Urinary bladder (tissue), 4 donors: ENCODE measurements around the gene PCOLCE2. TPM values are rescaled to one million over a fixed set of nuclear protein-coding genes. Genes with fewer than 3 reads are reported as not detected.
A peak's percentile ranks its signal among the peaks of the same experiment; 100 is the strongest.

Experiments
- DNase-seq: peaks from one replicate; pipeline ENCODE4 v3.0.0-alpha.2; 2015; ENCODE audit errors: extremely low spot score
- H3K27ac ChIP-seq: one replicate; pipeline ENCODE4 v1.5.1; 2013; ENCODE audit warnings: low read depth, mild to moderate bottlenecking, moderate library complexity
- H3K36me3 ChIP-seq: one replicate; pipeline ENCODE4 v1.6.1; 2013; ENCODE audit warnings: mild to moderate bottlenecking, moderate library complexity; ENCODE audit not compliant: insufficient read depth
- H3K4me1 ChIP-seq: one replicate; pipeline ENCODE4 v1.6.1; 2013; ENCODE audit warnings: mild to moderate bottlenecking, moderate library complexity; ENCODE audit not compliant: insufficient read depth
- H3K4me3 ChIP-seq: one replicate; pipeline ENCODE4 v1.5.1; 2013; ENCODE audit warnings: low read depth, low read length
- WGBS: extraction: QIAGEN DNeasy Blood & Tissue Kit; methylation state at CpG from one replicate; pipeline ENCODE4 v1.1.7; 2013; 5-methylcytosine and 5-hydroxymethylcytosine counted together
- polyA plus RNA-seq: library from polyadenylated mRNA; stranded (reverse); fragments of 200-250 nt; gene quantifications from one replicate; pipeline ENCODE4 v1.2.3, GENCODE V29; 2013
- total RNA-seq: library from RNA; depleted of rRNA; stranded (reverse); fragments of >200 nt; gene quantifications from one replicate; pipeline ENCODE4 v1.2.3, GENCODE V29; 2014
- donor health status: healthy with polysubstance abuse.
- donor health status: healthy.

PCOLCE2 gene
- total RNA-seq (58.4 TPM), polyA plus RNA-seq (82.8 TPM)

- no peak for DNase-seq
- Histone ChIP-seq H3K36me3 (no peaks in the 10 kb centered on the region), H3K4me1 (no peaks in the 10 kb centered on the region), H3K4me3 (peak within 1 kb of the TSS; percentile 37), H3K27ac (no peak within 1 kb of the TSS)
- WGBS = under 1% methylated on average over 74 of the region's 74 CpGs
Observed at GRCh38 chr3:142888481-142889211, at the start of gene PCOLCE2. TSS of gene PCOLCE2 (minus strand) at chr3:142889083. CDS start at chr3:142888896, 187 bp downstream.

DNA sequence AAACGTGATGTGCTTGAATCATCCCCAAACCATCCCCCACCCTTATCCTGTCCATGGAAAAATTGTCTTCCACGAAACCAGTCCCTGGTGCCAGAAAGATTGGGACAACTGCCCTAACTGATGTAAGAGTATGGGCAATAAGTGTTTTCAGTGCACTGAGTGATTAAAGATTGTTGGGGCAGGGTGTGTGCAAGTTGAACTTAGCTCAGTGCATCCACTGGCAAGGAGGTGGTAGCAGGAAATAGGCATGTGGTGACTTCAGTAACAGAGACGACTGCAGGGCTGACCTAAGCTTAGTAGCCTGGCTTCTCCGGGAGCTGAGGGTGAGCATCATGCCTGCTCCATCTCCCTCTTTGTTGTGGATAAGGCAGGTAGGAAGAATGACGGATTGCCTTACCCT, 47.1 kb upstream of the PCOLCE2 start:
- Histone ChIP-seq H3K36me3 (no peaks in the 10 kb centered on the region), H3K4me3 (no peak overlapping the region), H3K4me1 (no peaks in the 10 kb centered on the region), H3K27ac (no peak overlapping the region)
- 72% methylated on average over 5 of the region's 5 CpGs for WGBS
- DNase-seq = no peak

- Histone ChIP-seq H3K36me3 (no peaks in the 10 kb centered on the region), H3K4me1 (no peaks in the 10 kb centered on the region), H3K27ac (no peak overlapping the region), H3K4me3 (no peak overlapping the region)
- 92% methylated on average over 3 of the region's 3 CpGs for WGBS
- no peak for DNase-seq
Observed at GRCh38 chr3:142934887-142935269, 46.0 kb upstream of the PCOLCE2 start.

DNA sequence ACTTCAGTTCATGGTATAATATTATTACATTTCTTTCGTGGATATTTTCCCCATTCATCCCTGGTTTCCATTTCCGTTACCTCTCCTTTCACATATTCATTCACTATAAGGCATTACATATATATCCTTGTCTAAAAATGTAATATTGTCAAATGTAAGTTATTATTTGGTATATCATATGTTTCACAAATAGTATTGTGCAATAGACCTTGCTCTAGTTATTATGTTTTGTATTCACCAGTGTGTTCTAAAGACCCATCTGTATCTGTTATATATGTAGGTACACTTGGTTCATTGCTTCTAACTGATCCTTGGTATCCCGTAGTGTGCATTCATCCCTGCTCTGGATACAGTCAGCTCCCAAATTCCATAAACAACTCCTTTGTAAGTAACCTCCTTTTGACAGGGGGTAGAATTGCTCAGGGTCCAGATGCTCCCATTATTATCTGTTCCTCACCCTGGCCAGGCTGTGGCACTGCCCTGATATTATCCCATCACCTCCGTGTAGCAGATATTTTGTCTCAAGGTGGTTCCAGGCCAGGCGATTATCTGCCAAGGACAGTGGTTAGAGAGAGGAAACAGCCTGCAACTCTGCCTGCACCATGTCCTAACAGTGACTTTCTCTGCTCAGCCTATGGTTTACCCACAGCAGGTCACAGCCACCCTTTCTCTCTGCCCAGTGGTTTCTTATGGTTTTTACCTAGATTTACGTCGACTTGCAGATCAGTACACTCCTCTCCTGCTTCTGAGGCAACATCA, 45.4 kb upstream of the PCOLCE2 start:
- Histone ChIP-seq H3K4me3 (no peak overlapping the region), H3K4me1 (no peaks in the 10 kb centered on the region), H3K27ac (no peak overlapping the region), H3K36me3 (no peaks in the 10 kb centered on the region)
- no peak for DNase-seq
- 83% methylated on average over 7 of the region's 7 CpGs for WGBS

- WGBS = 68% methylated on average over 6 of the region's 6 CpGs
- Histone ChIP-seq H3K27ac (no peak overlapping the region), H3K36me3 (no peaks in the 10 kb centered on the region), H3K4me3 (no peak overlapping the region), H3K4me1 (no peaks in the 10 kb centered on the region)
- no peak for DNase-seq
Observed at GRCh38 chr3:142931222-142931621, 42.3 kb upstream of the PCOLCE2 start.

GRCh38 chr3:142930463-142930862, 41.6 kb upstream of the PCOLCE2 start:
- no peak overlapping the region for H3K27ac ChIP-seq
- no peak for DNase-seq
- H3K4me3 ChIP-seq = no peak overlapping the region
- H3K36me3 ChIP-seq = no peaks in the 10 kb centered on the region
- 48% methylated on average over 3 of the region's 3 CpGs for WGBS
- H3K4me1 ChIP-seq = no peaks in the 10 kb centered on the region

GRCh38 chr3:142929890-142930289, 41.0 kb upstream of the PCOLCE2 start:
- no peak overlapping the region for H3K4me3 ChIP-seq
- no peaks in the 10 kb centered on the region for H3K36me3 ChIP-seq
- no peak for DNase-seq
- WGBS = 63% methylated on average over 3 of the region's 3 CpGs
- H3K4me1 ChIP-seq = no peaks in the 10 kb centered on the region
- H3K27ac ChIP-seq = no peak overlapping the region

DNA sequence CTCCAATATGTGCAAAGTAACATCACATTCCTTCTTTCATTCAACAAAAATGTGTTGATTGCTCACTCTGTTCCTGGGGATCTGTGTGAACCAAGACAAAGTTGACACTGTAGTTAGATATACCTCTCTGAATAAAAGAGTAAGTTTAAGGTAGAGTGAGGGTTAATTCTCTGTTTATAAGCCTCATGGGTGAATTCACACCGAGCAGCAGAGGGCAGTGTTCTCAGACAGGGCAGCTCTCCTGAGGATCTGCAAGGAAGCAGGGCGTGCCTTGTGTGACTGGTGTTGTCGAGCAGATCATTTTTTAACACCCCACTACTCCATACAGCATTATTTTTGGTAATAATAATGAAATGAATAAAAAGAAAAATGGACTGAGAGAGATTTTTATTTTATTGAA, 40.2 kb upstream of the PCOLCE2 start:
- DNase-seq = no peak
- WGBS = 38% methylated on average over 3 of the region's 3 CpGs
- no peaks in the 10 kb centered on the region for H3K36me3 ChIP-seq

DNA sequence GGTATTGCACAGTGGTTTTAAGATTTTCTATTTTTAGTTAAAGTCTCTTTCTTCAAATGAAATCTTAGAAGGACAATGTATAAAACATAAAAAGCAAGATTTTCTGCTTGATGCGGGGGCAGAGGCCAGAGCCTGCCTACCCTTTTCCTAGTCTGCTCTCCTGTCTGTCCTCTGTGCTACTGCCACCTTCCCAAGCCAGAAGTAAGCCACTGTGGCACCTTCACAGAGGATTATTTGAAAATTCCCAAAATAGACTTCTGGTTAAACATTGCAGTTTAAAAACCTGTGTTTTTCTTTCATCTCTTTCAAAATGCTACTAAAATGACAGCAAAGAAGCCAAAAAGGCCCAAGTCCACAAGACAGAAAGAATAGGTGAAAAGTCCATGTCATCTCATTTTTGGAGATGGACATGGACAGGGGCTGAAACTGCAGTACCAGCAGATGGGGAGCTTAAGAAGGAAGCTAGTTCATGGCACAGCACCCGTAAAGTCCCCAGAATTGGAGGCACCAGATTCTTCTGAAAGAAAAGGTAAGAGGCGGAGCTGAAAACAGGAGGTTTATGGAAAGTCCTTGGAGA, 37.6 kb upstream of the PCOLCE2 start:
- 89% methylated on average over 3 of the region's 3 CpGs for WGBS
- DNase-seq = no peak
- no peaks in the 10 kb centered on the region for H3K4me1 ChIP-seq
- H3K4me3 ChIP-seq = no peak overlapping the region
- no peak overlapping the region for H3K27ac ChIP-seq
- H3K36me3 ChIP-seq = no peaks in the 10 kb centered on the region

More for the DNA sequence above, 40.2 kb upstream of the PCOLCE2 start:
- no peak overlapping the region for H3K4me3 ChIP-seq
- H3K4me1 ChIP-seq = no peaks in the 10 kb centered on the region
- H3K27ac ChIP-seq = no peak overlapping the region

DNA sequence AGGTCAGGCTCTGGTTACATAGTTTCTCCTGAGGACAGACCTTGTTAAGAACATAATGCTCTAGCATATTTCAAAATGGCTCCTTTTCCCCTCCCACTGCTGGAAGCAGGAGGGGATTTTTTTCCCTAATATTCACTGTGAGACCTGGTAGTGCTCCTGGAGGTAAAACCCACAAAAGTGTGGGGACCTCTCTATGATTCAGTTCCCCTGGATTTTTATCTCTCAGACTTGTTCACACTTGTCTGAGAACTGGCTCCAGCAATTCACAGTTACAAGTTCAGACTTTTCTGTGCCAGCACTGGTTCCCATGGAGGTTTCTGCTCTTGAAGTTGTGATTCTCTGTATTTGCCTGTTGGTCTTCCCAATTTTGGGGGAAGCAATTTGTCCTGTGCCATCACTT, 36.3 kb upstream of the PCOLCE2 start:
- H3K4me1 ChIP-seq = no peaks in the 10 kb centered on the region
- H3K27ac ChIP-seq = no peak overlapping the region
- no peak for DNase-seq
- H3K4me3 ChIP-seq = no peak overlapping the region
- H3K36me3 ChIP-seq = no peaks in the 10 kb centered on the region

DNA sequence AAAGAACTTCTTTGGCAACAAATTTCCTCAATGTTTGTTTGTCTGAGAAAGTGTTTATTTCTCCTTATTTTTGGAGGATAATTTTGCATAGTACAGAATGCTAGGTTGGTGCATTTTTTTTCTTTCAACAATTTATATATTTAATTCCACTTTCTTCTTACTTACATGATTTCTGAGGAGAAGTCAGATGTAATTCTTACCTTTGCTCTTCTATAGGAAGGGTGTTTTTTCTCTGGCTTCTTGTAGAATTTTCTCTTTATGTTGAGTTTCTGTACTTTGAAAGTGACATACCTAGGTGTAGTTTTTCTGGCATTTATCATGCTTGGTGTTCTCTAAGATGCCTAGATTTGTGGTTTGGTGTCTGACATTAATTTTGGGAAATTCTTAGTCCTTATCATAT, 34.8 kb upstream of the PCOLCE2 start:
- no peak overlapping the region for H3K27ac ChIP-seq

GRCh38 chr3:142916605-142917004, 27.7 kb upstream of the PCOLCE2 start:
- no peak for DNase-seq
- no peaks in the 10 kb centered on the region for H3K36me3 ChIP-seq
- WGBS = 71% methylated on average over 2 of the region's 2 CpGs
- H3K4me1 ChIP-seq = no peaks in the 10 kb centered on the region
- no peak overlapping the region for H3K4me3 ChIP-seq
- no peak overlapping the region for H3K27ac ChIP-seq

More for the DNA sequence above, 34.8 kb upstream of the PCOLCE2 start:
- no peaks in the 10 kb centered on the region for H3K36me3 ChIP-seq
- no peaks in the 10 kb centered on the region for H3K4me1 ChIP-seq
- no peak overlapping the region for H3K4me3 ChIP-seq
- DNase-seq = no peak

DNA sequence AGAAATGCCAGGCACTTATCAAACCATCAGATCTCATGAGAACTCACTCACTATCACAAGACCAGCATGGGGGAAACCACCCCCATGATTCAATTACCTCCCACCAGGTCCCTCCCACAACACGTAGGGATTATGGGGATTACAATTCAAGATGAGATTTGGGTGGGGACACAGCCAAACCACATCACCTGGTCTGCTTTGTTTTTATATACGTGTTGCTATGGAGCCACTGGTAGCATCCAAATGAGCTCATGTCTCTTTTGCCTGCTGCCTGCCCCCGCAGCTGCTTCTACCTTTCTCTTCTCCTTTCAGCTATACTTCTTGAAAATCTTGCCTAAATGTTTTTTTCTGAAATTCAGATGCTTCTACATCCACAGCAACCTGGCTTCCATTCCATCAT, 26.8 kb upstream of the PCOLCE2 start:
- H3K36me3 ChIP-seq = no peaks in the 10 kb centered on the region
- H3K4me3 ChIP-seq = no peak overlapping the region
- H3K27ac ChIP-seq = no peak overlapping the region
- no peak for DNase-seq
- WGBS = 77% methylated on average over 3 of the region's 3 CpGs
- H3K4me1 ChIP-seq = no peaks in the 10 kb centered on the region

- no peak overlapping the region for H3K4me3 ChIP-seq
- H3K4me1 ChIP-seq = no peaks in the 10 kb centered on the region
- 49% methylated on average over 3 of the region's 3 CpGs for WGBS
- no peak for DNase-seq
- H3K36me3 ChIP-seq = no peaks in the 10 kb centered on the region
- H3K27ac ChIP-seq = no peak overlapping the region
Observed at GRCh38 chr3:142914286-142914811, 25.5 kb upstream of the PCOLCE2 start.
